Measurements from ENCODE around the gene ENGASE. TPM values are rescaled to one million over a fixed set of nuclear protein-coding genes. Genes with fewer than 3 reads are reported as not detected.
A peak's percentile ranks its signal among the peaks of the same experiment; 100 is the strongest.

ENGASE gene
- total and polyA plus RNA-seq, 9 of the 15 experiments (the other 6 are each of a cell fraction or from before 2014, with no cell fraction given), result 0.06 to 45.5 (median 13.9) TPM

DNA sequence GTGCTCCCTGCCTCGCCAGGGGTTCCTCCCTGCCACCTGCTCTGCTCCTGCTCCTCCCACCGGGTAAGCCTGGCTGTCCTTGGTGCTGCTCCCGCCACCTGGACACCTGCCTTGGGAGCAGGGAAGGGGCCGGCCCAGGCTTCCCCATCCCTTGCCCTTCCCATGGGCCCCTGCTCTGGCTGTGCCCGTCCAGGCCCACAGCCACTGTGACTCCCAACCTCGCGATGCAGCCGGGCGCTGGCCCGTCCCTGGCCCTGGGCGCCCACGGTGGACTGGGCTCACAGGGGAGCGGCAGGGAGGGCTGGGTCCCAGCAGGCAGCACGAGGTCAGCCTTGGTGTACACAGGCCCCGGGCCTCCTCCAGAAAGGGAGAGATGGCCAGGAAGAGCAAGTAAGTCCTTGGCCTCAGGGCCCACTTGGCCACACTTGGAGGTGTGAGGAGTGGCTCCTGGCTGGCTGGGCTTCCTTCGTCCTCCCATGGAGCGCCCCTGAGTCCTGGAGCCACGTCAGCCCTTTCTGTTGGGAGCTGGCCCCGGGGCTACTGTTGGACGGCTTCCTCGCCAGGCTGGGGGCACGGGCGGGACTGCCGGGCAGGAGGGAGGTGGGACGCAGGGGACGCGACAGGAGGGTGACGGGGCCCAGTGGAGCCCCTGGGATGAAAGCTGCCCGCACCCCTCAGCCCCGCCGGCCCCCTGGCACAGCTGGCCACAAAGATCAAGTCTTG, 15.3 kb downstream of the ENGASE start (continued):
- TF ChIP-seq, protein P1, sequence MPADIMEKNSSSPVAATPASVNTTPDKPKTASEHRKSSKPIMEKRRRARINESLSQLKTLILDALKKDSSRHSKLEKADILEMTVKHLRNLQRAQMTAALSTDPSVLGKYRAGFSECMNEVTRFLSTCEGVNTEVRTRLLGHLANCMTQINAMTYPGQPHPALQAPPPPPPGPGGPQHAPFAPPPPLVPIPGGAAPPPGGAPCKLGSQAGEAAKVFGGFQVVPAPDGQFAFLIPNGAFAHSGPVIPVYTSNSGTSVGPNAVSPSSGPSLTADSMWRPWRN (IDR thresholded peaks at IDR 0.05; ENCODE audit: low read depth), result no peak
- TF ChIP-seq SNRNP70 (optimal IDR thresholded peaks at IDR 0.05; ENCODE audit: low read depth, low read length), result no peak
- TF ChIP-seq TAF9B (IDR thresholded peaks at IDR 0.05; ENCODE audit: partially characterized antibody), result no peak
- TF ChIP-seq TAL1 (IDR thresholded peaks at IDR 0.05), result no peak

GRCh38 chr17:79090443-79091225, 16.0 kb downstream of the ENGASE start:
- H4K20me1 ChIP-seq (replicated peaks; ENCODE audit: control insufficient read depth, insufficient read depth, low read length), result peaks cover 20% of the 10 kb centered on the region
- no peak overlapping the region for H3K4me3 ChIP-seq
- TF ChIP-seq, protein P2, sequence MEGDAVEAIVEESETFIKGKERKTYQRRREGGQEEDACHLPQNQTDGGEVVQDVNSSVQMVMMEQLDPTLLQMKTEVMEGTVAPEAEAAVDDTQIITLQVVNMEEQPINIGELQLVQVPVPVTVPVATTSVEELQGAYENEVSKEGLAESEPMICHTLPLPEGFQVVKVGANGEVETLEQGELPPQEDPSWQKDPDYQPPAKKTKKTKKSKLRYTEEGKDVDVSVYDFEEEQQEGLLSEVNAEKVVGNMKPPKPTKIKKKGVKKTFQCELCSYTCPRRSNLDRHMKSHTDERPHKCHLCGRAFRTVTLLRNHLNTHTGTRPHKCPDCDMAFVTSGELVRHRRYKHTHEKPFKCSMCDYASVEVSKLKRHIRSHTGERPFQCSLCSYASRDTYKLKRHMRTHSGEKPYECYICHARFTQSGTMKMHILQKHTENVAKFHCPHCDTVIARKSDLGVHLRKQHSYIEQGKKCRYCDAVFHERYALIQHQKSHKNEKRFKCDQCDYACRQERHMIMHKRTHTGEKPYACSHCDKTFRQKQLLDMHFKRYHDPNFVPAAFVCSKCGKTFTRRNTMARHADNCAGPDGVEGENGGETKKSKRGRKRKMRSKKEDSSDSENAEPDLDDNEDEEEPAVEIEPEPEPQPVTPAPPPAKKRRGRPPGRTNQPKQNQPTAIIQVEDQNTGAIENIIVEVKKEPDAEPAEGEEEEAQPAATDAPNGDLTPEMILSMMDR (IDR thresholded peaks at IDR 0.05 in 2 of 3, conservative IDR thresholded peaks at IDR 0.05 in 1 of 3; ENCODE audit: insufficient read depth in 2 of 3, low read depth in 1 of 3, low read length in 3 of 3), result peak; percentile 19 to 53 (median 36); a peak in 3 of 6 replicates
- TF ChIP-seq DIDO1 (tag; IDR thresholded peaks at IDR 0.05; ENCODE audit: low read depth) (no peak), POLR2G (IDR thresholded peaks at IDR 0.05; ENCODE audit: low read depth, low read length) (peak; percentile 20; the same call in 1 of the 2 replicates), DACH1 (IDR thresholded peaks at IDR 0.05; ENCODE audit: partially characterized antibody) (no peak), MTF1 (CRISPR knock-in tag; IDR thresholded peaks at IDR 0.05; ENCODE audit: borderline replicate concordance) (no peak), E2F6 (IDR thresholded peaks at IDR 0.05; ENCODE audit: borderline replicate concordance in 1 of 2, extremely low read depth in 1 of 2, insufficient read depth in 1 of 2, insufficient read length in 1 of 2, low read depth in 1 of 2, low read length in 1 of 2, poor library complexity in 1 of 2, severe bottlenecking in 1 of 2) (peak in 1 of 2 experiments; percentile 30), SAFB (IDR thresholded peaks at IDR 0.05; ENCODE audit: borderline replicate concordance, low read depth, low read length) (0 out of 2 replicates have a peak, but pooled peaks have one; percentile 19)
- TF ChIP-seq, protein P3, sequence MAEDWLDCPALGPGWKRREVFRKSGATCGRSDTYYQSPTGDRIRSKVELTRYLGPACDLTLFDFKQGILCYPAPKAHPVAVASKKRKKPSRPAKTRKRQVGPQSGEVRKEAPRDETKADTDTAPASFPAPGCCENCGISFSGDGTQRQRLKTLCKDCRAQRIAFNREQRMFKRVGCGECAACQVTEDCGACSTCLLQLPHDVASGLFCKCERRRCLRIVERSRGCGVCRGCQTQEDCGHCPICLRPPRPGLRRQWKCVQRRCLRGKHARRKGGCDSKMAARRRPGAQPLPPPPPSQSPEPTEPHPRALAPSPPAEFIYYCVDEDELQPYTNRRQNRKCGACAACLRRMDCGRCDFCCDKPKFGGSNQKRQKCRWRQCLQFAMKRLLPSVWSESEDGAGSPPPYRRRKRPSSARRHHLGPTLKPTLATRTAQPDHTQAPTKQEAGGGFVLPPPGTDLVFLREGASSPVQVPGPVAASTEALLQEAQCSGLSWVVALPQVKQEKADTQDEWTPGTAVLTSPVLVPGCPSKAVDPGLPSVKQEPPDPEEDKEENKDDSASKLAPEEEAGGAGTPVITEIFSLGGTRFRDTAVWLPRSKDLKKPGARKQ (CRISPR knock-in tag; IDR thresholded peaks at IDR 0.05), result no peak
- H3K36me3 ChIP-seq (ENCODE audit: control insufficient read depth, insufficient read depth, low read length), result peaks cover 15% of the 10 kb centered on the region; the same call in 1 of the 3 replicates
- peaks cover 0 to 35% of the 10 kb centered on the region in 2 experiments; a peak in 2 of 5 replicates for H3K4me1 ChIP-seq (replicated peaks in 1 of 2; ENCODE audit: control insufficient read depth in 2 of 2, insufficient read depth in 2 of 2, low read length in 2 of 2)
- CTCF ChIA-PET (ENCODE audit: low intra/inter-chr PET ratio), result no interaction called here
- FAIRE-seq, result peak; percentile 57
- BruUV-seq (replicated peaks), result no TSS peak
- in situ Hi-C loops (cut with MboI) (no loop called here), intact Hi-C loops (cut with micrococcal nuclease) (no loop called here)
- peak in 3 of 4 experiments; percentile 31 to 62 (median 59) for DNase-seq (ENCODE audit: extremely low read depth in 1 of 4, low spot score in 3 of 4)
- POLR2A ChIA-PET, result no interaction called here
- no peaks in the 10 kb centered on the region for H3K79me2 ChIP-seq (ENCODE audit: control insufficient read depth, insufficient read depth, low read length)
- peaks cover 5% of the 10 kb centered on the region for H3K9me1 ChIP-seq (ENCODE audit: control insufficient read depth, insufficient read depth, low read length)
- H3K9me3 ChIP-seq (replicated peaks; ENCODE audit: control insufficient read depth, insufficient read depth, low read depth, low read length), result no peaks in the 10 kb centered on the region
- peak; percentile 75 for ATAC-seq
- no peak overlapping the region for H3K4me2 ChIP-seq (ENCODE audit: insufficient read depth, low read length)
- H3K27me3 ChIP-seq (ENCODE audit: control insufficient read depth in 2 of 2, insufficient read depth in 2 of 2, low read length in 2 of 2), result peaks cover 9 to 33% of the 10 kb centered on the region in 2 experiments; a peak in 4 of 5 replicates
- no peak overlapping the region for H3K27ac ChIP-seq (ENCODE audit: extremely low read depth, low read depth, low read length)
- no peak overlapping the region for H2AFZ ChIP-seq (ENCODE audit: low read depth, low read length)
- no peak overlapping the region; a peak in 1 of 4 replicates for H3K9ac ChIP-seq (ENCODE audit: insufficient read depth in 1 of 2, low read depth in 2 of 2, low read length in 2 of 2)
- 7% methylated on average over 25 of the region's 32 CpGs for WGBS (ENCODE audit: insufficient coverage, low coverage, missing lambda C conversion rate)
